ENCODE results near the gene SPINK4.

The SPINK4 gene

GRCh38 chr9:33263131-33264002, 23.4 kb downstream of the SPINK4 start:
- no peak for DNase-seq

- DNase-seq, result peak; percentile 23
Observed at GRCh38 chr9:33264003-33264472, 24.1 kb downstream of the SPINK4 start.

DNA sequence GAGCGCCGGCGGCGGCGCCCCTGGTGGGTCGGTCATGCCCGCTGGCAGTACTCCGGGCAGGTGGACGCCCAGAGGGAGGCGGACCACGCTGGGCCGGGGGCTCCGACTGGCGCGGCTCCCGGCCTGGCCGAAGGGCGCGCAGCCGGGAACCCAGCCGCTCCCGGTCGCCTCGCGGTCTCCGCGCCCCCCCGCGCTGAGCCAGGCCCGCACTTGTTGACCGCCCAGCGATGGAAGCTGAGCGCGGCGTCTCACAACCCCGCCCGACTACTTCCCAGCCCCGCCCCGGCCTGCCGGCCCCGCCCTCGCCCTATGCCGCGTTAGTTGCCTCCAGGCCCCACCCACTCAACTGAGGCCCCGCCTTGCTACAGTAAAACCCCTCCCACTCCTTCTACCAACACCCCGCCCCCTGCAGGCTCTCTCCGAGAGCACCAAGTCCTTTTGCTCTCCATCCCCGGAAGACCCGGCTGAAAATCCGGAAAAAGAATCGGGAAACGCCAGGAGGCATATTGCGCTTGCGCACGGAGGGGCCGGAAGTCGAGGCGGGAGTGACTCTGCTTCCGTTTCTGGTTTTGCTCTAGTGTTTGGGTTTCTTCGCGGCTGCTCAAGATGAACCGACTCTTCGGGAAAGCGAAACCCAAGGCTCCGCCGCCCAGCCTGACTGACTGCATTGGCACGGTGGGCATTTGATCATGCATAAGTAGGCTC, 24.7 kb downstream of the SPINK4 start, which contains the start of the genes BAG1 and CHMP5:
Gene BAG1 (minus strand): TSS at position 236 of the 705 bp plus-strand sequence.
Gene CHMP5 (plus strand): TSS at position 577 of the 705 bp plus-strand sequence. CDS start 30 bp downstream, at position 607.
- peak; percentile 100 for DNase-seq

DNA sequence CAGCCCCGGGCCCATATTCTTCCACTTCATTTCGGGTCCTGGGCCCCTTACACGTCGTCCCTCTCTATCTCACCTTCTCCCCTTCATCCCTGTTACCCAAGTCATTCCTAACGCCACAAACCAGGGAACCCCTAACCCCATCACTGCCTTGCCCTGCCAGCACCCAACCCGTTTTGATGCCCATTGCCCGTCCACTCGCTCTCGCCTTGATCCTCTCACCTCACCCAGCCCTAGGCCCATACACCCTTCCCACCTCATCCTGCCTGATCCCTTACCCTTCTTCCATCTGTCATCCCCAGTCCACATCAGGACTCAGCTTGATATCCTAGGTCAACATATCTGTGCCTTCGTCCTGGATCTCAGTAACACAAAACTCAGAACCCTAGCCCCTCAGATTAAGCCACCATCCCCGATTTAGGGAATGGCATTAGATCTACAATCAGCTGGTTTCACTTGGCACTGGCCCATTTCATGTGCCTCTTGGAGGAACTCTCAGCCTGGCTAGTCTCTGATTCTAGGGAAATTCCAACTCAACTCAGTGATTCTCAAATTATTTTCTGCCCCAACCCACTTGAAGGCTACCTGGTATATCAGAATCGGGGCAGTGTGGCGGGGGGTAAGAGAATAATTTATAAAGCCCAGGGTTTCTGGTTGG, 25.4 kb downstream of the SPINK4 start:
- DNase-seq, result no peak

- DNase-seq, result no peak
Observed at GRCh38 chr9:33267151-33267767, 27.3 kb downstream of the SPINK4 start.

- no peak for DNase-seq
Observed at GRCh38 chr9:33270146-33270545, 30.2 kb downstream of the SPINK4 start.

- no peak for DNase-seq
Observed at GRCh38 chr9:33272061-33272460, 32.1 kb downstream of the SPINK4 start.

DNA sequence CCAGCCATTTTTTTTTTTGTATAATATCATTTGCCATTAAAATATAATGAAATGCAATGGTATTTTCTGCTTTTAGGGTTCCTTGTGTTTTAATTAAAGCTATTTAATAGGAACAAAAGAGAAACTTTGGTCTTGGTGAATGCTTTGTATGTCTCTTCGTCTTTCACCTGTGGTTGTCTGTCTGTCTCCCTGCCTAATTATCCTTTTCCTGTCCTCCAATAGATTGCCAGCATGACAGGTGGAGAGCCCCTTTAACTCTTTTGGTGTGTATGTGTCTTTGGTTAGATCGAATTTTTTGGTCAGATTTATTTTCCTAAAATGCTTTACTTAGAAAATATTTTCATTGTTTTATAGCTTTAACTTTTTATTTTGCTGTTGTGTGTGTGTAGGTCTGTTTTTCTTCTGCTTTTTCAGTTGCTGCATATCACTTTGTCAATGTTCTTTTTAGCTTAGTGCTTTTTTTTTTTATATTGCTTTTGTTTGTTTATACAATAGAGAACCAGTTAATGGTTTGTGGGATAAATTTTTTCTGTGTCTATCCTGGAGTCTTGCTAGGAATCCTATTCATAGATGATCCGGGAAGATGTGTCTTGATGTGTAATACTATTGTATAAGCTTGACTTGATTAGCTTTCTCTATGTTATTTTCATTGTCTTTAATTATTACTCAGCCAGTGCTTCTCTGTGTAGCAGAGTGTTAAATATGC, 33.5 kb downstream of the SPINK4 start:
- no peak for DNase-seq

- no peak for DNase-seq
Observed at GRCh38 chr9:33273972-33274328, 34.0 kb downstream of the SPINK4 start.

- DNase-seq, result no peak
Observed at GRCh38 chr9:33277484-33277883, 37.5 kb downstream of the SPINK4 start.

DNA sequence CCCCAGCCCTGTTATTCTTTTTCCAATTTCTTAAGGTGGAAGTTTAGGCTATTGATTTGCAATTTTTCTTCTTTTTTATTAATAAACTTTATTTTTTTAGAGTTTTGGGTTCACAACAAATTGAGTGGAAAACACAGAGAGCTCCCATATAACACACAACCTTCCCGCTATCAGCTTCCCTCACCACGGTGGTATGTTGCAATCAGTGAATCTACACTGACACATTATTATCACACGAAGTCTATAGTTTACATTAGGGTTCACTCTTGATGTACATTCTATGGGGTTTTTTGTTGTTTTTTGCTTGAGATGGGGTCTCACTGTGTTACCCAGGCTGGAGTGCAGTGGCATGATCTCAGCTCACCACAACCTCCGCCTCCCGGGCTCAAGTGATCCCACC, 45.5 kb downstream of the SPINK4 start:
- DNase-seq, result no peak

- DNase-seq, result peak; percentile 39
Observed at GRCh38 chr9:33287087-33287490, 47.1 kb downstream of the SPINK4 start.

DNA sequence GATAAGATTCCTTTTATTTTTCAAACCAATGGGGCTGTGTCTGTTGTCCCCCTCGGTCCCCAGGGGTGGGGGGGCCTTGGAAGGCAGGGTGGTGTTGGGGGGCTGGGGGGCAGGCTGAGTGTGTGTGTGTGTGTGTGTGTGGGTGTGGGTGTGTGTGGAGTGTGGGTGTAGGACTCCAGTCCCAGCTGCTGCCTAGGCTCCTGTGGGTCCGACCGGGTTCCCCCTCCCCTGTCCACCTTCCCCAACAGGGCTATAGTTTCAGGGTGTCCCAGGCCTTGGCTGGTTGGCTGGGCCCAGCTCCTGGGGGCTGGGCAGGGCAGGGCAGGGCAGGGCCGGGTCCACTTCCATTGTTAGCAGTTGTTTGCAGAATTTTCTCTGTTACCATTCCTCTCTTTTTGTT, 48.3 kb downstream of the SPINK4 start:
- DNase-seq, result no peak

DNA sequence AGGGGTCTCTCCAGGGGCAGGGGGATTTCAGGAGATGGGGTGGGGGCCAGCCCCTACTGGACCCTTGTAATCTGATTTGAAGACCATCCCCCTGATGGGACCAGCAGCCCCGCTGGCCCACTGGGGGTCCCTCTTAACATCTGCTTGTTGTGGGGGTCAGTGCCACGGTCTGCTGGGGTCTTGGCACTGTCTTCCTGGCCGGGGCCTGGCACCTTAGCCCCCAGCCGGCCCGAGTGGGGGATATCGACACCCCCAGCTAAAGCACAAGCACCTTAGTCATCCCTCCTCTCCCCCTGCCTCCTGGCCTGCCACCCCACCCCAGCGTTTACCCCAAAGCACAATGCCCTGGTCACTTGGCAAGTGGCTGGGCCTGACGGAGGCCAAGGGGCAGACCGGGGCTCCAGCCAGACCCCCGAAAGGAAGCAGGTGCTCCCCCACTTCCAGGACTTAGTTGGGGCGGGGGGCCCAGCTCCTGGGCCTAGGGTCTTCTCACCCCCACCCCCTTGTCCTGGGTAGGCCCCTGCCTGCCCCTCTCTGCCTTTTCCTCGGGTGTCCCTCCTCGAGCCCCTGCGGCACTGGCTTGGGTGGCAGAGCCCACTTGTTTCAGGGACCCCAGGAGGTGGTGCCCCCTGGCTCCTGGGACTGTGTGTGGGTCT, 49.0 kb downstream of the SPINK4 start:
- no peak for DNase-seq

DNA sequence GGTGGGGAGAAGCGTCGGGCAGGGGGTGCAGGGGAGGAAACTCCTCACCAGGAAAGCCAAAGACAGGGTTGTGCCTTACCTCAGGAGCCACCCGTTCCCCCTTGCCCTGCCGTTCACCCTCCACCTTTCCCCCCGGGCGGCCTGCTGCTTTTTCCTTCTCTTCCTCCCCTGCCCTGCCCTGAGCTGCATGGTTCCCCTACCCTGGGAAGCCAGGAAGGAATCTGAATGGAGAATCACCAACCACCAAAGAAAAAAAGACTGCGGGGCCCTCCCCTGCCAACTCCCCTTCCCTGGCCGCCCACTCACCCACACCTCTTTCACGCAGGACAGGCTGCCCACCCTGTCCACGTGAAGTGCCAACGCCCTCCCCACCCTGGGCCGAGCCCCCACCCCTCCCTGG, 49.5 kb downstream of the SPINK4 start:
- peak; percentile 14 for DNase-seq

DNA sequence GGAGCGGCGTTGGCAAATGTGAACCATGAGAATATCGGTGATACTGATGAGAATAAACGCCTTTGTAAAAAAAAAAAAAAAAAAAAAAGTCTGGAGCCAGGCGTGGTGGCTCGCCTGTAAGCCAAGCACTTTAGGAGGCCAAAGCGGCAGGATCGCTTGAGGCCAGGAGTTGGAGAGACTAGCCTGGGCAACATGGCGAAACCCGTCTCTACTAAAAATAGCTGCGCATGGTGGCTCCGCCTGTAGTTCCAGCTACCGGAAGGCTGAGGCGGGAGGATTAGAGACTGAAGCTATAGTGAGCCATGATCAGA, 49.9 kb downstream of the SPINK4 start:
- no peak for DNase-seq

DNA sequence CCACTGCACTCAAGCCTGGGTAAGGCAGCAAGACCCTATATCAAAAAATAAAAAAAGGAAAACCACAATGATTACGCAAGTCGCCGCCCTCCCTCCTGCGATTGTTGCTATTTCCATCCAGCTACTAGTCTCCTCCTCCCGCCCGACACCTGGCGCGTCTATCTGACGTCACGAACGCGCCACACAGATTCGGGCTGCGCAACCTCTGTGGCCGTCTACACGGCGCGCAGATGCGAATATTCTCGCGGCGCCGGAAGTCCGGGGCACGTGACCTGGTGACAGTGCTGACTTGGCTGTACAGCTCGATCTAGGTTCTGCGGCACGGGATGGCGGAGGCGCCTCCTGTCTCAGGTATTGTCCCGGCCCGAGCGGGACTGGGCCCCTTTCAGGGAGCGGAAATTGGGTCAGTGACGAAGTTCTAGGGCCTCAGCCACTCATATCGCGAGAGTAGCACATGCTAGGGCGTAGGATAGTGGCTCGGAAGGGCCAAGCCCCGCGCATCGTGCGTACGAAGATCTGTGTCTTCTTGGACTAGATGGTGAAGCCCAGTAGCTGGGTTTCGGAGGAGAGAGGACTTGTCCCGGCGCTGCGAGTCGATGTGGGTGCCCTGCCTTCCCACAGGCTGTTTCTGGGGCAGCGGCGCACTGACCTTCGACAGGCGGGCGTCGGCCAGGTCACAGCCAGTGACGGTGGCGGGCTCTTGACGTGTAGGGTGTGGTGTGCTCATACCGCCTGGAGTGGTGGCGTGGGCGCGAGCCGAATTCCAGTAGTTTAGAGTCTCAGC, 50.5 kb downstream of the SPINK4 start, which contains the start of gene NFX1:
Gene NFX1 (plus strand): TSS at position 270 of the 784 bp plus-strand sequence. CDS start 57 bp downstream, at position 327.
- peak; percentile 97 for DNase-seq

DNA sequence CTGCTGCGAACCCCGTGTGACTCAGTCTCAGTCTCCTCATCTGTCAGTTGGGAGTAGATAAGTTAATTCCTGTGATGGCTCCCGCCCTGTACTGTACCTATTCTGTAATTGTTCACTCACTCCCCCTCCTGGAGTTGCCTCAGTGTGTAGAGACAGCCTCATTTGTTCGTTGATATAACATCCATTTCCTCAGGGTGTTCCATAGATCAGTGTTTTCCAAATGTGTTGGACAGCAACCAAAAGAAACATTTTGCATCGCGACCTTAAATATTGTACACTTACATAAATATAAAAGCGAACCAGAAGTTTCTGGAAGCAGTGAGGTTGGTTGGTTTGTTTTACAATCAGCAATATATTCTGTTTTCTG, 51.0 kb downstream of the SPINK4 start:
- no peak for DNase-seq

DNA sequence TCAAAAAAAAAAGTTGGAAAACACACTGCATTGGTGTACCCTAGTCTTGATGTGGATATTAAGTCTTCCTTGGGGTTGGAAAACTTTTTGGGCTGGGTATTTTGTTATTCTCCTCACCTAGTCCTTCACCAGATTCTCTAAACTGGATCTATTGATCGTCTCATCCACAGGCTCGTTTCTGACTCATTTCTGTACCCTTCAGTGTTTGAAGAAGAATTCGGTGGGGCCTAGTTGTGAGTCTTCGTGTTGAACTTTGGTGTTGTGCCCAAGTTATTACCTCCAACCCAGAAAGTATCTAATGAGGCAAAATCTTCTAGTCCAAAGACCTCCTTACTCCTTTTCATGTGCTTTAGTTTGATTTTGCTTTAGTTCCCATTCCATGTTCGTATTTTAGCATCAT, 51.9 kb downstream of the SPINK4 start:
- no peak for DNase-seq

DNA sequence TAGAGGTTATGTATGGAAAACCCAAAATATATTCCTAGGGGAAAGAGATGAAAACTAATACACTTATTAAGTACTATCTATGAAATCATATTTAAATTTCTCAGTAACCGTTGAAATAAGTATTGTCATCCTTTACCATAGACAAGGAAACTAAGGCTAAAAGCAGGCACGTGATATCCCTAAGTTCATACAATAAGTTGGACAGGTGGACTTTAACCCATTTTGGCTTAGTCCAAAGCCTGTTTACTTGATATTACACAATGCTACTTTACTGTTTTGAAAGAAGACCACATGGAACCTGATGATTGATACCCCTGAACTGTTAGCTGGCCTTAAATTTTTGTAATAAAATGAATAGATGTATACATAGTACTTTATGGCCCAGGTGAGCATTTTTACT, 53.8 kb downstream of the SPINK4 start:
- no peak for DNase-seq

Data from activated CD4-positive, alpha-beta T cell treated with anti-CD3 and anti-CD28 coated beads, Interleukin-2, amount 50 U/mL, for 1 hour (primary cell).